ENCODE data around the gene DHX57.
"Not testable (repeated sequence)": the region's sequence is repeated elsewhere in the genome, so short reads cannot be mapped to it uniquely, and the experiment has no call there.

DHX57 gene

GRCh38 chr2:38795016-38795415 lies 80.7 kb downstream of the DHX57 start:
- not testable (repeated sequence) for DNase-seq

- DNase-seq = no peak
These were observed 81.3 kb downstream of the DHX57 start for GRCh38 chr2:38794235-38794946.

GRCh38 chr2:38793511-38793910 lies 82.2 kb downstream of the DHX57 start:
- no peak for DNase-seq

GRCh38 chr2:38792751-38793150 lies 83.0 kb downstream of the DHX57 start:
- DNase-seq = no peak

GRCh38 chr2:38792321-38792720 lies 83.4 kb downstream of the DHX57 start:
- not testable (repeated sequence) for DNase-seq

GRCh38 chr2:38791744-38792143 lies 84.0 kb downstream of the DHX57 start:
- DNase-seq = no peak

GRCh38 chr2:38789691-38790090 lies 86.0 kb downstream of the DHX57 start:
- no peak for DNase-seq

- no peak for DNase-seq
These were observed 87.4 kb downstream of the DHX57 start for GRCh38 chr2:38788306-38788705.

- DNase-seq = no peak
These were observed 92.1 kb downstream of the DHX57 start for GRCh38 chr2:38783586-38783985.

GRCh38 chr2:38778687-38779082 lies 97.0 kb downstream of the DHX57 start:
- no peak for DNase-seq

GRCh38 chr2:38776531-38776930 lies 99.2 kb downstream of the DHX57 start:
- no peak for DNase-seq

- no peak for DNase-seq
These were observed 99.9 kb downstream of the DHX57 start for GRCh38 chr2:38775921-38776225.

GRCh38 chr2:38775097-38775920 lies 100.4 kb downstream of the DHX57 start:
- DNase-seq = no peak

- no peak for DNase-seq
These were observed 104.1 kb downstream of the DHX57 start for GRCh38 chr2:38771632-38772031.

- no peak for DNase-seq
These were observed 110.2 kb downstream of the DHX57 start for GRCh38 chr2:38765551-38765950.

GRCh38 chr2:38765149-38765548 lies 110.6 kb downstream of the DHX57 start:
- DNase-seq = no peak

GRCh38 chr2:38763728-38764127 lies 112.0 kb downstream of the DHX57 start:
- DNase-seq = no peak

- DNase-seq = no peak
These were observed 112.5 kb downstream of the DHX57 start for GRCh38 chr2:38763228-38763627.

GRCh38 chr2:38755891-38756290 lies 119.8 kb downstream of the DHX57 start:
- DNase-seq = not testable (repeated sequence)

GRCh38 chr2:38754506-38754905 lies 121.2 kb downstream of the DHX57 start:
- DNase-seq = no peak

- DNase-seq = no peak
These were observed 121.7 kb downstream of the DHX57 start for GRCh38 chr2:38754049-38754448.

- DNase-seq = no peak
These were observed 123.9 kb downstream of the DHX57 start for GRCh38 chr2:38751596-38752410.

- DNase-seq = peak; percentile 99
These were observed 124.7 kb downstream of the DHX57 start, which contains the start of gene SRSF7 for GRCh38 chr2:38750891-38751595. SRSF7 (minus strand) TSS chr2:38751361; CDS start chr2:38751256, 105 bp downstream.
